ACC112 (cell line): ENCODE results near the gene ITPA.

Experiments used
- H2AFZ ChIP-seq: fragments of 200-600 bp; sonication (generic); one replicate; pipeline ENCODE4 v1.6.0; 2017; ENCODE audit warnings: antibody characterized with exemption, low read length; ENCODE audit not compliant: unreplicated experiment
- H3K27ac ChIP-seq: fragments of 200-600 bp; sonication (generic); 2 replicates; pipeline ENCODE4 v1.5.1; 2014; ENCODE audit warnings: low read depth, mild to moderate bottlenecking, antibody characterized with exemption, low read length, moderate library complexity
- H3K27me3 ChIP-seq: fragments of 200-600 bp; sonication (generic); 2 replicates; pipeline ENCODE4 v1.6.1; 2014; ENCODE audit warnings: mild to moderate bottlenecking, antibody characterized with exemption, low read length, moderate library complexity, mixed read lengths; ENCODE audit not compliant: insufficient read depth
- H3K36me3 ChIP-seq: fragments of 200-600 bp; sonication (generic); 2 replicates; pipeline ENCODE4 v1.6.1; 2016; ENCODE audit warnings: mild to moderate bottlenecking, antibody characterized with exemption, low read length, moderate library complexity, mixed read lengths; ENCODE audit not compliant: insufficient read depth
- H3K4me1 ChIP-seq: fragments of 200-600 bp; sonication (generic); one replicate; pipeline ENCODE4 v1.6.1; 2016; ENCODE audit warnings: low read length, mixed read lengths; ENCODE audit not compliant: insufficient read depth, unreplicated experiment, control insufficient read depth
- H3K4me3 ChIP-seq: fragments of 200-600 bp; sonication (generic); 2 replicates; pipeline ENCODE4 v1.5.1; 2014; ENCODE audit warnings: mild to moderate bottlenecking, low read depth, low read length
- H3K79me2 ChIP-seq: fragments of 200-600 bp; sonication (generic); one replicate; pipeline ENCODE4 v1.6.0; 2016; ENCODE audit warnings: low read length; ENCODE audit not compliant: control insufficient read depth, unreplicated experiment, insufficient read depth

ITPA gene

GRCh38 chr20:3166913-3167342, 42.4 kb upstream of the ITPA start:
- H3K36me3 ChIP-seq = no peaks in the 10 kb centered on the region
- H3K27ac ChIP-seq = no peak overlapping the region
- no peaks in the 10 kb centered on the region for H3K4me1 ChIP-seq
- H3K27me3 ChIP-seq = no peaks in the 10 kb centered on the region
- no peak overlapping the region for H3K4me3 ChIP-seq
- H3K79me2 ChIP-seq = no peaks in the 10 kb centered on the region
- no peak overlapping the region for H2AFZ ChIP-seq

- no peak overlapping the region for H3K4me3 ChIP-seq
- H3K27me3 ChIP-seq = 0 out of 2 replicates have a peak, but pooled peaks cover 5% of the 10 kb centered on the region
- H3K79me2 ChIP-seq = no peaks in the 10 kb centered on the region
- H3K27ac ChIP-seq = no peak overlapping the region
- H2AFZ ChIP-seq = no peak overlapping the region
- no peaks in the 10 kb centered on the region for H3K36me3 ChIP-seq
- H3K4me1 ChIP-seq = no peaks in the 10 kb centered on the region
Measured at GRCh38 chr20:3167738-3168078, 41.6 kb upstream of the ITPA start.

- no peak overlapping the region for H2AFZ ChIP-seq
- H3K4me1 ChIP-seq = no peaks in the 10 kb centered on the region
- no peaks in the 10 kb centered on the region for H3K36me3 ChIP-seq
- H3K27ac ChIP-seq = no peak overlapping the region
- 0 out of 2 replicates have a peak, but pooled peaks cover 5% of the 10 kb centered on the region for H3K27me3 ChIP-seq
- H3K4me3 ChIP-seq = no peak overlapping the region
- H3K79me2 ChIP-seq = no peaks in the 10 kb centered on the region
Measured at GRCh38 chr20:3168079-3168828, 41.0 kb upstream of the ITPA start.

GRCh38 chr20:3168829-3169590, 40.3 kb upstream of the ITPA start:
- Histone ChIP-seq H3K79me2 (no peaks in the 10 kb centered on the region), H3K36me3 (no peaks in the 10 kb centered on the region), H3K4me3 (no peak overlapping the region), H3K27me3 (0 out of 2 replicates have a peak, but pooled peaks cover 5% of the 10 kb centered on the region), H2AFZ (no peak overlapping the region), H3K4me1 (no peaks in the 10 kb centered on the region), H3K27ac (no peak overlapping the region)

- Histone ChIP-seq H3K27ac (no peak overlapping the region), H3K4me1 (peaks cover 11% of the 10 kb centered on the region), H3K4me3 (no peak overlapping the region), H3K27me3 (0 out of 2 replicates have a peak, but pooled peaks cover 5% of the 10 kb centered on the region), H2AFZ (no peak overlapping the region), H3K79me2 (no peaks in the 10 kb centered on the region), H3K36me3 (no peaks in the 10 kb centered on the region)
Measured at GRCh38 chr20:3171391-3172125, 37.7 kb upstream of the ITPA start.

- Histone ChIP-seq H3K36me3 (no peaks in the 10 kb centered on the region), H3K79me2 (no peaks in the 10 kb centered on the region), H3K4me3 (peak overlapping the region; percentile 82; the same call in 1 of the 2 replicates), H3K27ac (no peak overlapping the region), H2AFZ (no peak overlapping the region), H3K27me3 (0 out of 2 replicates have a peak, but pooled peaks cover 5% of the 10 kb centered on the region), H3K4me1 (peaks cover 11% of the 10 kb centered on the region)
Measured at GRCh38 chr20:3172126-3172932, 37.0 kb upstream of the ITPA start.

- peak within 1 kb of the TSS; percentile 89 for H2AFZ ChIP-seq
- peak within 1 kb of the TSS; percentile 82 for H3K4me3 ChIP-seq
- H3K27me3 ChIP-seq = 0 out of 2 replicates have a peak, but pooled peaks cover 5% of the 10 kb centered on the region
- no peaks in the 10 kb centered on the region for H3K79me2 ChIP-seq
- peaks cover 11% of the 10 kb centered on the region for H3K4me1 ChIP-seq
- no peaks in the 10 kb centered on the region for H3K36me3 ChIP-seq
- no peak within 1 kb of the TSS for H3K27ac ChIP-seq
Measured at GRCh38 chr20:3172933-3173609, 36.2 kb upstream of the ITPA start, which contains the start of gene LZTS3. Gene LZTS3, minus strand, starts transcription at chr20:3173549. Its CDS starts 6,386 bp downstream, at chr20:3167163.

- H3K4me3 ChIP-seq = peak overlapping the region; percentile 82
- peaks cover 11% of the 10 kb centered on the region for H3K4me1 ChIP-seq
- no peak overlapping the region for H3K27ac ChIP-seq
- H3K79me2 ChIP-seq = no peaks in the 10 kb centered on the region
- 0 out of 2 replicates have a peak, but pooled peaks cover 5% of the 10 kb centered on the region for H3K27me3 ChIP-seq
- H3K36me3 ChIP-seq = no peaks in the 10 kb centered on the region
- H2AFZ ChIP-seq = peak overlapping the region; percentile 32
Measured at GRCh38 chr20:3173610-3174441, 35.5 kb upstream of the ITPA start.
